ENCODE results near the gene GBX2.
"Not testable (repeated sequence)": the region's sequence is repeated elsewhere in the genome, so short reads cannot be mapped to it uniquely, and the experiment has no call there.

GBX2 gene

DNA sequence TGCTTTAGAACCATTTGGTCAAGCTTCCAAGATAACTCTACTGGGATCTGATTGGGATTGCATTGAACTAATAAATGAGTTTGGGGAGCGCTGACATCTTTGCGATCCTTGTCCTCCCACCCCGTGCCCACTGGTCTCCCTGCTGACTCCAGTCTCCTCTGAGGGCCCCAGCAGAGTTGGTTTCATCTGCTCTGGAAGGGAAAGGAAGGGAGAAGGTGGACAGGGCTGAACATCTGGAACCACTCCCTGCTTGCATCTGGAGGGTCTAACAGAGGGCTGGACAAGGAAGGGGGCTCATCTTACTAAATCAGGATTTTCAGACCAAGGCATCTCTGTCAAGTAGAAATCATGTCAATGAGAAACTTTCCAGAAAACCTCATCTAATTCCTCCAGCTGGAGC lies 12.8 kb downstream of the GBX2 start:
- DNase-seq: no peak

DNA sequence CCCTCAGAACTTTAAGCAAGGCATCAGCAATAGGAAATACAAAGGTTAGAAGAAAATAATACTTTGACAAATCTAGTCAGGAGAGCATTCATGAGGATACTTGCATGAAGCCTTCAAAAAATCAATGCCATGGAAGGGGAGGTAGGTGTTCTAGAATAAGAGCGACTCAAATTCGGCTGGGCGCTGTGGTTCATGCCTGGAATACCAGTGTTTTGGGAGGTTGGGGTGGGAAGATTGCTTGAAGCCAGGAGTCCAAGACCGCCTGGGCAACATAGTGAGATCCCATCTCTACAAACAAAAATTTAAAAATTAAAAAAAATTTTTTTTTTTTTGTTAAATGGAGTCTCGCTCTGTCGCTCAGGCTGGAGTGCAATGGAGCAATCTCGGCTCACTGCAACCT lies 21.8 kb downstream of the GBX2 start:
- no peak for DNase-seq

DNA sequence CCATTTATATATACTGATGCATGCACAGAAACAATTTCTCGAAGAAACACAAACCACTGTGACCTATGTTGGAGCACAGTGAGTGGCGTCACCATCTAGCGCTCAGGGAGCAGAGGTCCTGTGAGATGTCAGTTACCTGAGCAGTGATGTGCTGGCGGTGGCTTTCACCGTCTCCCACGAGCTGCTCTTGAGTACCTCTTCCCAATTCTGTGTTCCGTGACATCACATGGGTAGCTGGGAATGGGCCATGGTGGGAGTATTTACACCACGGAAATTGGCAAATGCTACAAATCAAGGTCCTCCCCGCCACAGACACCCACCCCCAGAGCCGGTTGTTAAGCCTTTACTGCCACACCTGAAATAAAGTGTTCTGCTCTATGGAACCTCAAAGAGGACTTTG lies 24.4 kb downstream of the GBX2 start:
- no peak for DNase-seq

GRCh38 chr2:236141616-236142015 lies 26.6 kb downstream of the GBX2 start:
- not testable (repeated sequence) for DNase-seq

DNA sequence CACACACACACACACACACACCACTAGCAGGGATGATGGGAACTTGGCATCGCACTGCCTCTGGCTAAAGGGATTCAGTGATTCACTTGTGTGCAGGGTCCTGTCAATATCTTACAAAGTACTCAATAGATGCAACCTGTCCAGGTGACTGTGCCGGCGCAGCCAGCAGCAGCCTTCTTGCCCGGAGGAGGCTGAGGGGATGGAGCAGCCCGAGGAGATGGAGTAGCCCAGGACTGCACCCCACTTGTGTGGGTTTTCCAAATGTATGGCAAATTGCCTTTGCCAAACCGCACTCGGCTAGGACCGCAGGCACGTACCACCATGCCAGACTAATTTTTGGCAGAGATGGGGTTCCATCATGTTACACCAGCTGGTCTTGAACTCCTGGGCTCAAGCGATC lies 31.1 kb downstream of the GBX2 start:
- no peak for DNase-seq

DNA sequence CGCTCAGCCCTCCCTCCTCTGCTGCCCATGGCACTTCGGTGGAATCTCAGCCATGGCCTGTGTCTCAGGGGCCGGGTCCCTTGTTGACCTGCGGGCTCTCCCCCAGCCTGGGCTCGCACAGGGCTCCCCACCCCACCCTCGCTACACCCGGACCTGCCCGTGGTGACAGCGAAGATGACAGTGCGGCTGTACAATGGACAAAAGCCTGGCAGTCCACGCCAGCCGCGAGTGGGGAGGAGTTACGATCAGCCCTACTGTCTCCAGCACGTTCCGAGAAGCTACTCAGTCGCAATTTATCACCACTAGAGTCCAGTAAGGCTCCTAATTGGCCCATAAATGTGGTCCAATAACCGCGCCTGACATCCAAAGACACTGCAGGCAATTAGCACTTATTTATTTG lies 31.6 kb downstream of the GBX2 start:
- DNase-seq: no peak

DNA sequence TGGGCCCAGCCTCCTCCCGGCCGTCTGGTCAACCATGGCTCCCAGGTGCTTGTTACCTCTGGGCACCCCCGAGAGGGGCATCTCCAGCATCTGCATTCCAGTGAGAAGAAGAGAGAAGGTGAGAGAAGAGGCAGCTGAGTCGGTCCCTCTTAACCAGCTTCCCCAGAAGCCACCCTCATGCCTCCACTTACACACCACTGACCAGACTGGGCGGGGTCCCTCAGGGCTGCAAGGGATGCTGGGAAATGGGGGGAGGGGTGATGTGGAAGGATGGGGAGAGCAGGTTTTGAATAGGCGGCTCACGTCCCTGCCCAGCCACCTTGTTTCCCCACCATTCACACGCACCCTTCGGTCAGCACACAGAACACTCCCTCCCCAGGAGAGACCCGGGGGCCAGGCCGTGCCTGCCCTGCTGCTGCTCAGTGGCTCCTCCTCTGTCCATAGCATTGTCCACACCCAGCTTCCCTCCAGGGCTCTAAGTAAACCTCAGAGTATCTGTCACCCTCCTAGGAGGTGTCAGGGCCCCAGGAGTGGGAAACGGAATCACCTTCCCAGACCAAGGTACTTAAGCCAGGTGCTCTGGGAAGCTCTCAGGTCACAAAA lies 34.7 kb downstream of the GBX2 start:
- no peak for DNase-seq

DNA sequence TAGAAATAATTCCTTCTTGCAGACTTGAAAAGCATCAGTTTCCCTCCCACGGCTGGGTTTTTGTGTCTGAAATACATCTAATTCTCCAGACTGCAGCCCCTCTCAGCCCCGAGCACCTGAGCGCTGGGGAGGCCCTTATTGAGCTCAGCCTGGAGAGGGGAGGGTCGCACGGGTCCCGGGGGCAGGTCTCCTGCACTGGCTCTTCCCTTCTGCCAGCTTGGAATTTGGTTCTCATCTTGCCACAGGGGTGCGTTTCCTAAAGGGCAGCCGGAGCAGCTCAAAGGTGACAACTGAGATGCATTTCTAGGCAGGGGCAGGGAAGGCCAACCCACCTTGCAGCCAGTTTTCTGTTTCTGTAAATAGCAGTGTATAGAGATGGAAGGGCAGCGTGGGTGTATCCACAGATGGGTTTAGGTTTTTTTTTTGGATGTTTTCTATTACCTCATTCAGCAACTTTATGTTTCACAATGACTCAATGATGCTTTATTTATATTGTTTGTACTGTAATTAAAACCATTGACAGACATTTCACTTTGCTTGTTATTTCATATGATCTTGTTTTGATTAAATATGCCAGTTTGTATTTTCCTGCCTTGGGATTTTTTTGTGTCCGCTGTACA lies 37.0 kb downstream of the GBX2 start:
- no peak for DNase-seq

- DNase-seq: no peak
These were observed 37.7 kb downstream of the GBX2 start for GRCh38 chr2:236130349-236130998.

GRCh38 chr2:236129935-236130334 lies 38.3 kb downstream of the GBX2 start:
- DNase-seq: no peak

DNA sequence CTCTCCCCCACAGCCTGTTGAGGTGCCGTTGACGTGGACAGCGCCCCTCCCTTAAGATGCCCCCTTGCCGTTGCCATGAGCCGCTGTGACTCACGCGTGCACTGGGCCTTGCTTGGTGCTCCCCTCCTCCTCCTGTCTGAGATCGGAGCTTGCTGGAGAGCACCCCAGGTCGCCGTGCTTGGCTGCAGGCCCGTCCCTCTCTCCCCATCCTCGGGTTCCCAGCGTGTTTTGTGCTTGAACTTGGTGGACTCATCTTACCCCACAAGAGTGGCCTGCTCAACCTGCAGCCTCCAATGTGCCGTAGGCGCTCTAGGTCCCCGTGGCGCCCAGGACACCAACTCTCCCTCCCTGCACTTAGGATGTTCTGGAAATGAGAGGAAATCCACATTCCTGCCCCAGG lies 39.9 kb downstream of the GBX2 start:
- no peak for DNase-seq

DNA sequence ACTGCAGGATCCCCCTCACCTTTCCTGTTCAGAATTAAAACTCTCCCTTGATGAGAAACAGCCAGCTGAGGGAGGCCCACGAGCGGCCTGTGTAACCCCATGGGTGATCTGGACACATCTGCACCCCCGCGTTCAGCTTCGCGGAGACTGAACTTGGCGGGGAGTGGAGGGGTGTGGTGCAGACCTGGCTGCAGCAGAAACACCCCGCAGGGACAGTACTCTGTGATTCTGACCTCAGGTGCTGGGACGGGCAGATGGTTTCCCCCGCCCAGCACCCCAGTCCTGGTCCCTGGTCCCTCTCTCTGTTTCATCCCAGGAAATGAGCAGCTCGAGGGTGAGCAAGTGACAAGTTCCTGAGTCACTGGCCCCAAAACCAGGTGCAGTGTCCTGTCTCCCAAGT lies 41.2 kb downstream of the GBX2 start:
- DNase-seq: no peak

DNA sequence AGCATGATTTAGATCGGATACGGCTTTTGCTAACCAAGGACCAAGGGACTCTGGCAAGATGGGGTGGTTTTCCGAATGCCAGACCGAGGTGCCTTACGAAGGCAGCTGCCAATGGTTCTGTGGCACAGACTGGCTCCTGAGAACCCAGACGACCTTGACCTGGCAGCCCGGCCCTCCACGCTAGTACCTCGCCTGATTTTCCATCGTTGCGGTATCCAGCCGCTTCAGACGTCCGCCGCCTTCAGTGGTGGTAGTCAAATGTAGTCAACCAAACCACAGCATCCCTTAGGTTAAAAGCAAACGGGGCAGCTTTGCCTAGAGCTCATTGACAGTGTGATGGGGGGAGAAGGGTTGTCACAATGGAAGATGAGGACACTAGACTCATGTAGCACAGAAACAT lies 42.6 kb downstream of the GBX2 start:
- DNase-seq: no peak

GRCh38 chr2:236124182-236124893 lies 43.8 kb downstream of the GBX2 start:
- DNase-seq: no peak

DNA sequence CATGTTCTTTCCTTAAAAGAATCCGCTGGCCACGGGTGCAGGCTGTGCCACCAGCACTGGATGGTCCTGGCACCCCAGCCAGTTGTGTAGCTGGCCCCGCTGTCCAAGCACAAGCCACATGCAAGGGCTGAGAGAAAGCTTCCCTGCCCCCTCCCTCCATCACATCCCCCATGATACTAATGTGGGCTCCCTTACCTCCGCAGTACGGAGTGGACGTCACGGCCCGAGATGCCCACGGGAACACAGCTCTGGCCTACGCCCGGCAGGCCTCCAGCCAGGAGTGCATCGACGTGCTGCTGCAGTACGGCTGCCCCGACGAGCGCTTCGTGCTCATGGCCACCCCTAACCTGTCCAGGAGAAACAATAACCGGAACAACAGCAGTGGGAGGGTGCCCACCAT lies 44.5 kb downstream of the GBX2 start:
- DNase-seq: no peak

DNA sequence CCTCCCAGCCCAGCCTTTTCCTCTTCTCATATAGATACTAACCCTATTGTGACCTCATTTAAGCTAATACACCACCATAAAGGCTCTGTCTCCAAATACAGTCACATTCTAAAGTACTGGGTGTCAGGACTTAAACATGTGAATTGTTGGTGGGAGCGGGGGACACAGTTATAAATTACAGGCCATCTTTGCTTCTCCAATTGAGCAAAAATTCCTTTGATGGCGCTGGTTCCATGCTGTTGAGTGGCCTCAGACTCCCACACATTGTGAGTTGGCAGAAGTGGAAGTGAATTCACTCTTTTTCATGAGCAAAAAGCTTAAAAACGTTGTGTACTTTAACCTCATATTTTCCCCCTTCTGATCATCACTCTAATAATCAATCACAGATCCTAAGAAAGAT lies 46.0 kb downstream of the GBX2 start:
- DNase-seq: no peak

- no peak for DNase-seq
These were observed 46.6 kb downstream of the GBX2 start for GRCh38 chr2:236121546-236121945.

DNA sequence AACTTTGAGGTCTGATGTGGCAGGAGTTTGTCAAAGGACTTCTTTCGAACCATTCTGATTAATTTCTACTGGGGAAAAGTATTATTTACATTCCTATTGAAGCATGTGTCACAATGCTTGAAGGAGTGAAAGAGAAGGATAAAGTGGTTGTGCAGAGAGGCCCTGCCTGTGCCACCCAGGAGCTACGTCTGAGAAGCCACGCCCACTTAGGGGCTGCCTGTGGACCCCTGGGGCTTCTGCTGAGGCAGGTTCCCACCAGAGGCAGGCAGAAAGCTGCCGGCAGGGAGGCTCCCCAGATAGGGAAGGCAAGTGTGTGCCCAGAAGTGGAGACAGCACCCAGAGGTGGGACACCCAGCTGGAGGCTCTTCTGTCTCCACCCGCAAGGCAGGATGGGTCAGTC lies 47.4 kb downstream of the GBX2 start:
- DNase-seq: no peak

DNA sequence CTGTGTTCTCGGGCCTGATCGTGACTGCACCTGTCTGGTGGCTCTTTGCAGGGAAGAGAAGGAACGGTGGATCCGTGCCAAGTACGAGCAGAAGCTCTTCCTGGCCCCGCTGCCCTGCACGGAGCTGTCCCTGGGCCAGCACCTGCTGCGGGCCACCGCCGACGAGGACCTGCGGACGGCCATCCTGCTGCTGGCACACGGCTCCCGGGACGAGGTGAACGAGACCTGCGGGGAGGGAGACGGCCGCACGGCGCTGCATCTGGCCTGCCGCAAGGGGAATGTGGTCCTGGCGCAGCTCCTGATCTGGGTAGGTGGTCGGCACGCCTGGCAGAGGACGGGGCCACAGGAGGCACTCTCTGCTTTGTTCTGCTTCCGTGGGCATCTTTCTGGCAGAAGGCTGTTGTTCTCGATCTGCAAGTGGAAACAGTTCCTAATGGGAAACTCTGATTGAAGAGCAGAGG lies 48.0 kb downstream of the GBX2 start:
- no peak for DNase-seq

GRCh38 chr2:236119476-236119875 lies 48.7 kb downstream of the GBX2 start:
- no peak for DNase-seq

GRCh38 chr2:236119003-236119402 lies 49.2 kb downstream of the GBX2 start:
- no peak for DNase-seq

DNA sequence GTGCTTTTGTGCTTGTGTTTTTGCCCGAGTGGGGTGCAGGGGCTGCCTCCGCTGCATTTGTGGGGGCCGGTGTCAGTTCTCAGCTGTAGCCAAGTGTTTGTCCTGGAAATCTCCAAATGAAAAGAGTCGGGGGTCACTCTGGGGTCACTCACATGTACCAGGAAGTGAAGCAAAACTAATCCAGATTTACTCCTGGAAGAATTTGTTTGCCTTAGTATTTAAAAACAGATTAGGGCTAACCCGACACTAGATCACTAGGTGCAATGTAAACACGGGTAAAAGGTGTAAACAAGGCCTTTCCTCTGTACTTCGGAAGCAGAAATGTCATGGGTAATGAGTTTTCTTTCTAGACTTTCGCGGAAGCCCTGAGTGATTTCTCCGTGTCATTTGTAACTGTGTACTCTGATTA lies 50.3 kb downstream of the GBX2 start:
- no peak for DNase-seq

DNA sequence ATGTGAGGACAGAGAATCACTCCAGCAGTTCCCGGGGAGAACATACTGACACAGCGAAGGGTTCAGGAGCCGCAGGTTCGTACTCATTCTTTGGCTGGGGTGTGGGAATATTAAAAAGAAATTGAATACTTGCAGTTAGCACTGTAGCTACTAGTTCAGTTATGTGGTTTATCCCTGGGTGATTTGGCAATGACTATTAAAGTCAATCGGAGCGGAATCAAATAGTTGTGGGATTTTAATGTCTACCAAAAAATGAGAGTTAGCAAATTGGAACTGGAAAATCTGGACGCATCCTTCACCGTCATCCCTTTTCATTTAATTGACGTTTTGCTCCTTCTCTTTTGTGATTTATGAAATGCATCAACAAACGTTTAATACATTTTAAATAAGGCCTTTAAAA lies 50.8 kb downstream of the GBX2 start:
- no peak for DNase-seq

All from activated CD4-positive, alpha-beta T cell treated with anti-CD3 and anti-CD28 coated beads, Interleukin-2, amount 50 U/mL, for 48 hours (primary cell).